GM12878 (cell line): ENCODE data around the gene PAM16. TPM values are rescaled to one million over a fixed set of nuclear protein-coding genes. Genes with fewer than 3 reads are reported as not detected.

Experiments used
- BMI1 ChIP-seq: fragments of 450-650 bp; IDR thresholded peaks from 2 replicates; pipeline ENCODE4 v1.6.1; 2016; ENCODE audit warnings: mild to moderate bottlenecking, moderate library complexity, borderline replicate concordance
- CHD1 ChIP-seq: IDR thresholded peaks from 2 replicates; pipeline ENCODE4 v1.6.1; 2012; ENCODE audit warnings: low read depth, low read length, improper control_type of control experiment
- HCFC1 ChIP-seq: fragments of 150-350 bp; IDR thresholded peaks from 2 replicates; pipeline ENCODE4 v1.6.1; 2014; ENCODE audit warnings: low read length
- IRF5 ChIP-seq: fragments of 450-650 bp; IDR thresholded peaks from 2 replicates; pipeline ENCODE4 v1.6.1; 2017; ENCODE audit warnings: borderline replicate concordance
- MTA2 ChIP-seq: fragments of 450-650 bp; IDR thresholded peaks from 2 replicates; pipeline ENCODE4 v1.6.1; 2016; ENCODE audit warnings: low read depth, mild to moderate bottlenecking, moderate library complexity
- NBN ChIP-seq: fragments of 450-650 bp; IDR thresholded peaks from 2 replicates; pipeline ENCODE4 v1.6.1; 2016
- NKRF ChIP-seq: fragments of 450-650 bp; conservative IDR thresholded peaks from 2 replicates; pipeline ENCODE4 v1.6.1; 2017; ENCODE audit warnings: mild to moderate bottlenecking, moderate library complexity
- NRF1 ChIP-seq: conservative IDR thresholded peaks from 2 replicates; pipeline ENCODE4 v1.6.1; 2011; ENCODE audit warnings: mild to moderate bottlenecking, low read depth, low read length, improper control_type of control experiment
- PBX3 ChIP-seq: IDR thresholded peaks from 2 replicates; pipeline ENCODE4 v1.6.1; 2011; ENCODE audit warnings: mild to moderate bottlenecking, low read depth, low read length, moderate library complexity; ENCODE audit not compliant: insufficient replicate concordance
- PRDM15 ChIP-seq: fragments of 450-650 bp; formaldehyde crosslinking; IDR thresholded peaks from 2 replicates; pipeline ENCODE4 v1.4.0; 2020; ENCODE audit warnings: mild to moderate bottlenecking, moderate library complexity
- RAD21 ChIP-seq: IDR thresholded peaks from 2 replicates; pipeline ENCODE4 v1.6.1; 2011; ENCODE audit warnings: mild to moderate bottlenecking, low read depth, low read length, moderate library complexity; ENCODE audit not compliant: insufficient read depth
- RUNX3 ChIP-seq: IDR thresholded peaks from 2 replicates; pipeline ENCODE4 v1.6.1; 2012; ENCODE audit warnings: low read length, inconsistent platforms
- SPI1 ChIP-seq: IDR thresholded peaks from 2 replicates; pipeline ENCODE4 v1.6.1; 2011; ENCODE audit warnings: low read depth, mild to moderate bottlenecking, low read length, moderate library complexity, borderline replicate concordance; ENCODE audit not compliant: insufficient read depth
- SREBF2 ChIP-seq: IDR thresholded peaks from 2 replicates; pipeline ENCODE4 v1.6.1; 2012; ENCODE audit warnings: mild to moderate bottlenecking, low read length
- TARDBP ChIP-seq: IDR thresholded peaks from 2 replicates; pipeline ENCODE4 v1.6.1; 2016; ENCODE audit warnings: borderline replicate concordance
- TCF7 ChIP-seq: IDR thresholded peaks from 2 replicates; pipeline ENCODE4 v1.6.1; 2014; ENCODE audit warnings: antibody characterized with exemption, borderline replicate concordance
- ZNF207 ChIP-seq: fragments of 450-650 bp; IDR thresholded peaks from 2 replicates; pipeline ENCODE4 v1.6.1; 2014; ENCODE audit warnings: antibody characterized with exemption, mild to moderate bottlenecking, borderline replicate concordance
- ZNF622 ChIP-seq: fragments of 450-650 bp; IDR thresholded peaks from 2 replicates; pipeline ENCODE4 v1.6.1; 2017; ENCODE audit warnings: mild to moderate bottlenecking, inconsistent platforms
- ZNF687 ChIP-seq: fragments of 450-650 bp; IDR thresholded peaks from 2 replicates; pipeline ENCODE4 v1.6.1; 2017; ENCODE audit warnings: mild to moderate bottlenecking, moderate library complexity
- polyA plus RNA-seq, 11 experiments: library from polyadenylated mRNA; depleted of rRNA in 4 of 11; unstranded in 6 of 11; stranded (reverse) in 5 of 11; fragments of >200 nt; fragmentation: Nextera tagmentation in 4 of 11; fragmentation: Illumina TruSeq in 1 of 11; extraction: Ambion mirVana in 4 of 11; extraction: Trizol in 1 of 11; gene quantifications; 1 replicate in 1 of 11; 2 replicates in 10 of 11; pipeline versions ENCODE4 v1.2.1 to v1.2.3, GENCODE V29; 2011 to 2016; ENCODE audit warnings: inconsistent platforms in 2 of 11, missing spikeins in 2 of 11, low read depth in 1 of 11
- total RNA-seq, 4 experiments: library from RNA; depleted of rRNA in 3 of 4; stranded (reverse); fragments of >200 nt in 3 of 4; fragmentation: Illumina TruSeq in 1 of 4; extraction: Trizol in 1 of 4; gene quantifications; 2 replicates each; pipeline versions ENCODE4 v1.2.1 to v1.2.3, GENCODE V29; 2013 to 2021

The PAM16 gene
- total and polyA plus RNA-seq, 10 of the 15 experiments (the other 5 are each of a cell fraction or from before 2014, with no cell fraction given) = 18.5 to 94.3 (median 51.5) TPM

- no peak for TF ChIP-seq PRDM15 (CRISPR knock-in tag)
- TF ChIP-seq TCF7 = no peak
- no peak for TF ChIP-seq SREBF2
- TF ChIP-seq MTA2 = no peak
- TF ChIP-seq RUNX3 = no peak
- no peak for TF ChIP-seq TARDBP
- no peak for TF ChIP-seq ZNF687
- 0 out of 2 replicates have a peak, but pooled peaks have one; percentile 6 for TF ChIP-seq NBN
- TF ChIP-seq BMI1 = 0 out of 2 replicates have a peak, but pooled peaks have one; percentile 34
- no peak for TF ChIP-seq RAD21
- no peak for TF ChIP-seq HCFC1
- no peak for TF ChIP-seq PBX3
- TF ChIP-seq CHD1 = no peak
- TF ChIP-seq NKRF = no peak
- no peak for TF ChIP-seq IRF5
- TF ChIP-seq ZNF622 = no peak
- TF ChIP-seq SPI1 = no peak
- no peak for TF ChIP-seq ZNF207
- TF ChIP-seq NRF1 = no peak
Measured at GRCh38 chr16:4314532-4315185, 36.5 kb downstream of the PAM16 start (continued).
